Endometrial microvascular endothelial cells (primary cell): Measurements from ENCODE around the gene USP35. TPM values are rescaled to one million over a fixed set of nuclear protein-coding genes. Genes with fewer than 3 reads are reported as not detected.
"Not testable (repeated sequence)": the region's sequence is repeated elsewhere in the genome, so short reads cannot be mapped to it uniquely, and the experiment has no call there.

Source experiments
- in situ Hi-C: cut with HindIII; loops from 2 replicates; pipeline ENCODE4 v1.10.0; 2017; ENCODE audit warnings: low sequenced_read_pairs, low pct_unique_long_range_greater_than_20kb; ENCODE audit errors: inconsistent ontology term
- total RNA-seq: library from RNA; depleted of rRNA; stranded (reverse); fragments of >200 nt; gene quantifications from one replicate; pipeline ENCODE4 v1.2.3, GENCODE V29; 2015; ENCODE audit errors: inconsistent ontology term

USP35 gene
- total RNA-seq, 1 donor from 2014 or later = 7.9 TPM

DNA sequence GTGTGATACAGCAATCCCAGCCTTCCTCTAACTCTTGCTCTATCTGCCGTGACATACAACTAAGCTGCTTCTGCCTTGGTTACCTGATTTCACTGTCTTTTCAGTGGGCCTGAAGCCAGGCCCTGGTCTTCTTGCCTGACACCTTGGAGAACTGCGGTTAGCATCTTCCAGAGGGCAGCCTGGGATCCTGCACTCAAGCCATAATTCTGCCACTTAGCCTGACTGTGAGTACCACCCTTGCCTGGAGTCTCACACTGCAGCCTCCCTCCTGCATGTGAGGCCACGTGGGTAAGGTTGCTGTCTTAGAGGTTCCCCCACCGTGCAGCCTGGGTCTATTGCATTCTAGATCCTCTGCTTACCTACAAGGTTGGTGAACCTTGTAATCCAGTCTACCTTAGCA lies 35.8 kb downstream of the USP35 start:
- in situ Hi-C loops = no loop called here

GRCh38 chr11:78224906-78225420 lies 36.2 kb downstream of the USP35 start:
- in situ Hi-C loops = no loop called here

DNA sequence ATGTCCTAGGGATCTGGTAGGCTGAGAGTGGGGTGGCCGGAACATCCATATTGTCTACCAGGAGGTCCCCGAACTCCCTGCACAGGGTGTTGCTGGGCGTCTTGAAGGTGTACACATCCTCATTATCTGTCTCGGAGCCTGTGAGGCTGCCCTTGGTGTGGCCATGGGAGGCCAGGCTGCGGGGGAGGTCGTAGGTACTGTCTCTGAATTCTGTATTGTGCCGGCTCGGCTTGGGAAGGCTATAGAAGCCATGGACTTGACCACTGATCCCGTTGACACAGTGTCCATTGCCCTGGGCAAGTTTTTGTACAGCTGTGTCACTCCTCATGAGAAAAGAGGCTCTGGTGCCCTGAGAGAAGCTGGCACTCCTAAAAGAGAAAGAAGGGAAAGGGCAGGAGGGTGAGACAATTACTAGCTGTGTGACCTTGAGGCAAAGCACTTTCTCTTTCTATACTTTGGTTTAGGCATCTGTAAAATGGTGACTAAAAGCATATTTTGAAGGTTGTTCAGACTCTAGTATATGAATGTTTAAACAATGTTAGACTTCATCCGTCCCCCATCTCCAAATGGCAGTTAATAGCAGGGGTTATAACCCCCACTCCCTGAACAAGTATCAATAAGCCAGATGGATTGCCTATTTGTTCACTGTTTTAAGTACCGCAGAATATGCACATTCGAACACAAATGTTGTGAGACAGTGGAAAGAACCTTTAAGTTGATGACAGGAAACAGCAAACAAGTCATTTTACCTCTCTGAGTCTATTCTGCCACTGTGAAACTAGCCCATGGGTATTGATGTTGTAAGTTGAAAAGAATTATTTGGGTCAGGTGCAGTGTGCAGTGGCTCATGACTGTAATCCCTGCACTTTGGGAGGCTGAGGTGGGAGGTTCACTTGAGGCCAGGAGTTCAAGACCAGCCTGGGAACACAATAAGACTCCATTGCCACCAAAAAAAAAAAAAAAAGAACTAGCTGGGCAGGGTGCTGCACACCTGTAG lies 38.3 kb downstream of the USP35 start:
- in situ Hi-C loops = no loop called here

DNA sequence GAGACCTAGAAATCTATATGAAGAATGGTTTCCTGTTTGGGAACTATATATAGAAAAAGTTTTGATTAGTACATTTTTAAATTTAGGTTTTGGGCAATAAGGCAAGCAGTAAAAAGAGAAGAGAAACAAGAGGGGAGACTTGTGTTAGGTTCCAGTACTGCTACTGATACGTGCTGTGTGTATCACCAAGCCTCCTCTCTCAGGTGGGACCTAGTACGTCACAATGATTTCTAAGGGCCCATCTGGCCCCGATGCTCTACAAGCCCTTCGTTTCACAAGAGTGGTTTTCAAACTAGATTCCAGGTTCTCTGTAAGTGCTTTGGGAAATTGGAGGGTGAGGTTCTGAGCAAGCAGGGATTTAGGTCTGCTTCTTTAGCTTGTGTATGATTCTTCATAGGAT lies 39.2 kb downstream of the USP35 start:
- in situ Hi-C loops = no loop called here

DNA sequence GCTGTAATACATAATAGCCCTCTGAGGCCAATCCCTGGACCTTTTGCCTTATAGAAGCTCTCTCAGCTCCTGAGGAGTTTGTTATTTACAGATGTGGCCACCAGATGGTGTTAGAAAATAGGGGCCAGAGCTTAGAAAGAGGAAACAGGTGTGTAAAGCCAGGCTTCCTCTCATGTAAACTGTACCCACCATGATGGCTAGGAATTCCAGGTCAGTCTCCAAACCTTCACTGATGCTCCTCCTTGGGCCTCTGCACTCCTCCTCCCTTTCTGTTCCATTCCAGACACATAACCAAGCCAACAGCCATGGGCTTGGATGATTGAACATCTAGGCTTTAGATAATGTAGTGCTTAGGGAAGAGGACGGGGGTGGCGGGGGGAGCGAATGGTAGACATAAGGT lies 39.7 kb downstream of the USP35 start:
- in situ Hi-C loops = no loop called here

GRCh38 chr11:78229106-78229505 lies 40.4 kb downstream of the USP35 start:
- in situ Hi-C loops = no loop called here

- in situ Hi-C loops = no loop called here
Measured at GRCh38 chr11:78230161-78230877, 41.6 kb downstream of the USP35 start.

GRCh38 chr11:78231962-78232501 lies 43.3 kb downstream of the USP35 start:
- in situ Hi-C loops = no loop called here

GRCh38 chr11:78233046-78233445 lies 44.3 kb downstream of the USP35 start:
- in situ Hi-C loops = not testable (repeated sequence)

GRCh38 chr11:78234006-78234405 lies 45.3 kb downstream of the USP35 start:
- in situ Hi-C loops = no loop called here

GRCh38 chr11:78237293-78238046 lies 48.8 kb downstream of the USP35 start:
- in situ Hi-C loops = no loop called here

DNA sequence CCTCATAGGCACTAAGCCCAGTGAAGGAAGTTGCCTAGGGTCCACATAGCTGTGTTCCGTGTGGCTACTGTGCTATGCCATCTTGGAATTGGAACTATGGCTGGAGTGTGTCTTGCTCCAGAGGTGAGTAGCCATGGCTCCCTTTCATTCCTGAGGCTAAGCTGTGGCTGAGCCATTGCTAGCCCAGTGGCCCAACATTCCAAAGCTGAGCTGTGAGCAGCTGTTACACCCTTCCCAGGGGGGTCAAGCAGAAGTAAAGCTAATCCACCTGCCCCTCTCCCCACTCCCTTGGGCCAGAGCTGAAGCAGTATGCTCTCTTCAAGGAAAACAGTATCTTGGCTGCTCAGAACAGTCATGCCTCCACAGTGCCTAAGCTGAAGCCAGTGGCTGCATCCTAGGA lies 51.1 kb downstream of the USP35 start:
- in situ Hi-C loops = no loop called here

- in situ Hi-C loops = no loop called here
Measured at GRCh38 chr11:78241475-78241874, 52.8 kb downstream of the USP35 start.

DNA sequence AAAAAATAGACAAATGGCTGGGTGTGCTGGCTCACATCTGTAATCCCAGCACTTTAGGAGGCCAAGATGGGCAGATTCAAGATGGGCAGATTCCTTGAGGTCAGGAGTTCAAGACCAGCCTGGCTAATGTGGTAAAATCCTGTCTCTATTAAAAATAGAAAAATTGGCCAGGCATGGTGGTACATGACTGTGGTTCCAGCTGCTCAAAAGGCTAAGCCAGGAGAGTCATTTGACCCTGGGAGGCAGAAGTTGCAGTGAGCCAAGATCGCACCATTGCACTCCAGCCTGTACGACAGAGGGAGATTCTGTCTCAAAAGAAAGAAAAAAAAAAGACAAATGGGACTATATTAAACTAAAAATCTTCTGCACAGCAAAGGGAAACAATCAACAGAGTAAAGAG lies 55.4 kb downstream of the USP35 start:
- in situ Hi-C loops = no loop called here

GRCh38 chr11:78244546-78245255 lies 56.0 kb downstream of the USP35 start:
- in situ Hi-C loops = no loop called here

DNA sequence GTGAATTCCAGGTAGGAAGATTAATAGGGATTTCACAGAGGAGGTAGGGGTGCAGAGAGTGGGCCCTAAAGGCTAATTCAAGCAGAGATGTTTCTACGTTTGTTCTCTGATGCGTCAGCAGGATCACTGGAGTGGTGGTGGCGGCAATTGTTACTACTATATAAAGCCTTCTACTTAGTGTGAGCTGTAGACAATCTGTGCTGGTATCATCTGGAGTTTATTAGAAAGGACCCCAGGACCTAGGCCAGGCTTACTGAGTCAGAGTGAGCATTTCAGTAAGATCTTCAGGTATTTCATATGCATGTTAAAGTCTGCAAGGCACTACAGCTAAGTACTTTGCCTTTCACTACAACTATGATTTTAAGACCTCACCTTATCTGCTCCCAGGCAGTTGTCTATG lies 59.5 kb downstream of the USP35 start:
- in situ Hi-C loops = no loop called here

DNA sequence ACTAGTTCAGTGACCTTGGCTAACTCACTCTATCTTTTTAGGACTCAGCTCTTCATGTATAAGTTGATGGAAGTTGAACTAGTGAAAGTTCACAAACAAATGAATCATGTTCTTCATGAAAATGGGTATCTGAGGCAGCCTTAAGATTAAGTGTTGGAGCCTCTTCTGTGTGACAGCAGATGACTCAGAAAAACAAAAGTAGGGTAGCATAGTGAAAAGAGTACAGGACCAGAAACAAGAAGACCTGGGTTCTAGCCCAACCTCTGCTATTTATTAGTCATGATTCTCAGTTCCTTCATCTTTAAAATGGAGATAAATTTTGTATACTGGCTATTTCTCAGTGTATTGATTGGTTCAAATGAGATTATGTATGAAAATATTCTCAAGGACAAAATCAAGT lies 60.2 kb downstream of the USP35 start:
- in situ Hi-C loops = no loop called here

GRCh38 chr11:78250099-78250498 lies 61.4 kb downstream of the USP35 start:
- in situ Hi-C loops = no loop called here
